BE2C (cell line): ENCODE results near the gene AKAP11.
A peak's percentile ranks its signal among the peaks of the same experiment; 100 is the strongest.

Experiments
- DNase-seq: peaks from one replicate; pipeline ENCODE4 v3.0.0-alpha.2; 2020
- H3K27me3 ChIP-seq: fragments of 250-450 bp; sonication (Bioruptor Pico); 2 replicates; pipeline ENCODE4 v1.5.1; 2020; ENCODE audit warnings: mild to moderate bottlenecking
- H3K36me3 ChIP-seq: fragments of 250-450 bp; sonication (Bioruptor Pico); 2 replicates; pipeline ENCODE4 v1.5.1; 2020; ENCODE audit warnings: mild to moderate bottlenecking
- H3K4me1 ChIP-seq: fragments of 250-450 bp; sonication (Bioruptor Pico); 2 replicates; pipeline ENCODE4 v1.5.1; 2020
- H3K4me3 ChIP-seq: 2 replicates; pipeline ENCODE4 v1.5.1; 2011; ENCODE audit warnings: low read depth, low read length
- H3K9me3 ChIP-seq: fragments of 250-450 bp; sonication (Bioruptor Pico); 2 replicates; pipeline ENCODE4 v1.5.1; 2020
- TF ChIP-seq, protein P1 (sequence below): IDR thresholded peaks from 2 replicates; pipeline ENCODE4 v1.5.1; 2012; ENCODE audit warnings: mild to moderate bottlenecking, low read depth, low read length

The AKAP11 gene

DNA sequence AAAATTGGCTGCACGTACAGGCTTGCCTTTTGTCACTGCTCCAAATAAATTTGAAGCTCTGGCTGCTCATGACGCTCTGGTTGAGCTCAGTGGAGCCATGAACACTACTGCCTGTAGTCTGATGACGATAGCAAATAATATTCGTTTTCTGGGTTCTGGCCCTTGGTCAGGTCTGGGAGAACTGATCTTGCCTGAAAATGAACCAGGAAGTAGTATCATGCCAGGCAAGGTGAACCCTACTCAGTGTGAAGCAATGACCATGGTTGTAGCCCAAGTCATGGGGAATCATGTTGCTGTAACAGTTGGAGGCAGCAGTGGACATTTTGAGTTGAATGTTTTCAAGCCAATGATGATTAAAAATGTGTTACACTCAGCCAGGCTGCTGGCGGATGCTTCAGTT is 16.1 kb upstream of the AKAP11 start:
- no peak for DNase-seq
- Histone ChIP-seq H3K9me3 (no peaks in the 10 kb centered on the region), H3K4me1 (no peaks in the 10 kb centered on the region; the same call in 1 of the 2 replicates)

DNA sequence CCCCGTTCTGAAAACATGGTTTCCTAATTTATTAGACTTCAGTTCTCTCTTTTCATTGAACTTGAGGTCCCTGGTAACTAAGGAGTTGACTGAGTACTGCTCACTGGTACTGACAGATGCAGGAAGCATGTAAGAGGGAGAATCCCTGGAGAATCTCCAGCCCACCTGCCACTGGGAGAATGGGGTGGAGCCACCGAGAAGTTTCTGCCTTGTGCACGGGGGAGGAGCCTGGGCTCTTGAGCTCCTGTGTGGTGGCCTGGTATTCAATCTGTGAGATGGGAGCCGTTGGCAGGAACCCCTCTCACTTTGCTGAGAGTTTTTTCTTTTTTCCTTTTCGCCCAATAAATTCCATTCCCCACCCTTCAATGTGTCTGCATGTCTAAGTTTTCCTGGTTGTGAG is 13.2 kb upstream of the AKAP11 start:
- Histone ChIP-seq H3K27me3 (no peaks in the 10 kb centered on the region), H3K9me3 (no peaks in the 10 kb centered on the region), H3K36me3 (no peaks in the 10 kb centered on the region), H3K4me3 (no peak overlapping the region), H3K4me1 (no peaks in the 10 kb centered on the region; the same call in 1 of the 2 replicates)
- TF ChIP-seq, protein P1, sequence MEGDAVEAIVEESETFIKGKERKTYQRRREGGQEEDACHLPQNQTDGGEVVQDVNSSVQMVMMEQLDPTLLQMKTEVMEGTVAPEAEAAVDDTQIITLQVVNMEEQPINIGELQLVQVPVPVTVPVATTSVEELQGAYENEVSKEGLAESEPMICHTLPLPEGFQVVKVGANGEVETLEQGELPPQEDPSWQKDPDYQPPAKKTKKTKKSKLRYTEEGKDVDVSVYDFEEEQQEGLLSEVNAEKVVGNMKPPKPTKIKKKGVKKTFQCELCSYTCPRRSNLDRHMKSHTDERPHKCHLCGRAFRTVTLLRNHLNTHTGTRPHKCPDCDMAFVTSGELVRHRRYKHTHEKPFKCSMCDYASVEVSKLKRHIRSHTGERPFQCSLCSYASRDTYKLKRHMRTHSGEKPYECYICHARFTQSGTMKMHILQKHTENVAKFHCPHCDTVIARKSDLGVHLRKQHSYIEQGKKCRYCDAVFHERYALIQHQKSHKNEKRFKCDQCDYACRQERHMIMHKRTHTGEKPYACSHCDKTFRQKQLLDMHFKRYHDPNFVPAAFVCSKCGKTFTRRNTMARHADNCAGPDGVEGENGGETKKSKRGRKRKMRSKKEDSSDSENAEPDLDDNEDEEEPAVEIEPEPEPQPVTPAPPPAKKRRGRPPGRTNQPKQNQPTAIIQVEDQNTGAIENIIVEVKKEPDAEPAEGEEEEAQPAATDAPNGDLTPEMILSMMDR: no peak
- peak; percentile 74 for DNase-seq

More for the DNA sequence above, 16.1 kb upstream of the AKAP11 start:
- Histone ChIP-seq H3K36me3 (no peaks in the 10 kb centered on the region), H3K4me3 (no peak overlapping the region), H3K27me3 (no peaks in the 10 kb centered on the region)
- TF ChIP-seq, protein P1: no peak

DNA sequence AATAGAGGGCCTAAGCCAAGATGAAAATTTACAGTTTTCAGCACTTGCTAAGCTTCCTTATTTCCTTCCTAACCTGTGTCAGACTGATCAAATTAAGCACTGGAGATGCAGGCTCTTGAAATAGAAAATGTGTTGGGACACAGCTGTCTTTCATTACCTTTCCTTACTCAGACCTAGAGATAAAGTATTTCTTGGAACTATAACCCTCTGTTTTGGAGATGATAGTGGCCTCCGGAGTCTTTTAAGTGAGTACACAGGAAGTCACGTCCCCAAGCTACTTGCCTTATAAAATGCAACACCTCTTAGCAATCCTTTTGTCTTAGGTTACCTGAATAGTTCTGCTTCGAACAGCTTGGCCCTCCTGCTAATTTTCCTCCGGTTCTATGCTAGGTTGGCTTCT is 12.4 kb upstream of the AKAP11 start:
- H3K4me3 ChIP-seq: no peak overlapping the region
- TF ChIP-seq, protein P1: no peak
- no peak for DNase-seq
- no peaks in the 10 kb centered on the region for H3K9me3 ChIP-seq
- no peaks in the 10 kb centered on the region for H3K27me3 ChIP-seq
- H3K36me3 ChIP-seq: no peaks in the 10 kb centered on the region
- H3K4me1 ChIP-seq: no peaks in the 10 kb centered on the region; the same call in 1 of the 2 replicates

DNA sequence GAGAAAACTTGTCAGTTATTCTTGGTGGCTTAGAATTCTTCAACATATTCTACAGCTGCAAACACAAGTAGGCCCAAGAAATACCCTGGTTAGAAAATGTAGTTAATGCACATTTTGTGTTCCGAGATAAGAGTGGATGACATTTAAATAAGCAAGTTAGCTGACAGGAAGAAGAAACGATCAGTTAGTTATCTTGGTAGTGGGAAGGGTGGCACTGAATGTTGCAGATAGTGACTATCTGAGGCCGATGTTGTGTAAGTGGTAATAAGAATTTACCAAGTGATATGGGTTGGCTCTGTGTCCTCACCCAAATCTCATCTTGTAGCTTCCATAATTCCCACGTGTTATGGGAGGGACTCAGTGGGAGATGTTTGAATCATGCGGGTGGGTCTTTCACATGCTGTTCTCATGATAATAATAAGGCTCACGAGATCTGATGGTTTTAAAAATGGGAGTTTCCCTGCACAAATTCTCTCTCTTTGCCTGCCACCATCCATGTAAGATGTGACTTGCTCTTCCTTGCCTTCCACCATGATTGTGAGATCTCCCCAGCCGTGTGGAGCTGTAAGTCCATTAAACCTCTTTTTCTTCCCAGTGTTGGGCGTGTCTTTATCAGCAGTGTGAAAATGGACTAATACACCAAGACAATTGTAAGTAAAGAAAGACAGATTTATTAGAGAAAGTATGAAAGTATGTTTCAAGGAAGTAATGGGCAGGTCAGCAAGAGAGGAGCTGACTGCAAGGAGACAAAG is 10.9 kb upstream of the AKAP11 start:
- H3K4me1 ChIP-seq: no peaks in the 10 kb centered on the region; the same call in 1 of the 2 replicates
- H3K4me3 ChIP-seq: no peak overlapping the region
- no peaks in the 10 kb centered on the region for H3K36me3 ChIP-seq
- no peaks in the 10 kb centered on the region for H3K9me3 ChIP-seq
- TF ChIP-seq, protein P1: no peak
- no peak for DNase-seq
- no peaks in the 10 kb centered on the region for H3K27me3 ChIP-seq

DNA sequence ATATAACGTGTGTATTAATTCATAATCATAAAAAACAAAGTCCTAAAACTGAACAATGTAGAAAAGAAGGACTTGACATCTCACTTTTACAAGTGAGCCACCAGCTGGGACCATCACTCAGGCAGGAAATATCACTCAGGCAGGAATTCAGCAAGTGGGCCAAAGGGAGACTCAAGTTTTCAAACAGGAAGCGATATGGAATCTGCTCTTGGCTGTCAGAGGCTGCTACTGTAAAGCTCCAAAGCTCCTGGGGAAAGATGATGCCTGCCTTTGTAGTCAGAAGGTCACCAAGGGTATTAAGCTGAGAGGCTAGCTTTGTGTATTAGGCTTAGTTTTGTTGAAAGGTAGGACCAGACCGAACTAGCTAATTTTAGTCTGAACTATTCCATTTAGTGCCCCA is 5.5 kb upstream of the AKAP11 start:
- Histone ChIP-seq H3K4me1 (no peaks in the 10 kb centered on the region; the same call in 1 of the 2 replicates), H3K4me3 (no peak overlapping the region), H3K9me3 (no peaks in the 10 kb centered on the region), H3K36me3 (no peaks in the 10 kb centered on the region), H3K27me3 (no peaks in the 10 kb centered on the region)
- no peak for DNase-seq
- TF ChIP-seq, protein P1: no peak

DNA sequence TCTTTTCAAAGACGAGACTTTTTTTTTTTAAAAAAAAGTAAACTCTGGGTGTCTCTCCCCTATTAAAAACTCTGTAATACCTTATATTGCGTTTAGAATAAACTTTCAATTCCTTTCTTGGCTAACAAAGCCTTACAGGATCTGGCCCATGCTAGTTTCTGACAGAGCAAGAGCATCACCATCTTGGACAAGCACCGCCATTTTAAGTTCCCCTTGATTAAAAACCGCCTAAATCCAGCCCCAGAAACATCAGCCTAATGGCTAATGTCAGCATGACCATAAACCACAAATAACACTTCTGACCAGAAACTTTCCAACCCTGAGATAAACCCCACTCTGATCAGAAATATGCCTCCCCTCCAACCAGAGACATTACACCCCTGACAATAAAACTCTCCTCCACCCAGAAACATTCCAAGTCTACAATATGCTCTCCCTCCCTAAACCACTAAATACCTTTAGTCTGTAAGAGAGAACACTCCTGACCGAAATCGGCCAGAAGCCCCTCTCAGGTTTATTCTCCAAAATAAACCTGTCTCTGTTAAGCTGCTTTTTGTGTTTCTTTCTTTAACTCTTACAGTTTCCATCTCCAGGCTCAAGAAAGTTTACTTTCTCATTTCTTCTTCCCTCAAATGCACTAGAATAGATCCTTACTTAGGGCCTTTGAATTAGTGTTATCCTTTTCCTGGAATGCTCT is 1.6 kb upstream of the AKAP11 start:
- no peak for DNase-seq
- TF ChIP-seq, protein P1: no peak
- no peak overlapping the region for H3K4me3 ChIP-seq
- H3K4me1 ChIP-seq: no peaks in the 10 kb centered on the region; the same call in 1 of the 2 replicates
- H3K36me3 ChIP-seq: no peaks in the 10 kb centered on the region
- no peaks in the 10 kb centered on the region for H3K27me3 ChIP-seq
- H3K9me3 ChIP-seq: no peaks in the 10 kb centered on the region
